GM18519 (cell line): ENCODE measurements around the gene FAHD2A.
"Not testable (repeated sequence)": the region's sequence is repeated elsewhere in the genome, so short reads cannot be mapped to it uniquely, and the experiment has no call there.

Experiments
- ATAC-seq: cut with Tn5 transposase; IDR thresholded peaks from one replicate; pipeline ENCODE4 v1.9.1; 2021; ENCODE audit warnings: mild to moderate bottlenecking, moderate library complexity; ENCODE audit not compliant: unreplicated experiment, low FRiP score

Gene FAHD2A

DNA sequence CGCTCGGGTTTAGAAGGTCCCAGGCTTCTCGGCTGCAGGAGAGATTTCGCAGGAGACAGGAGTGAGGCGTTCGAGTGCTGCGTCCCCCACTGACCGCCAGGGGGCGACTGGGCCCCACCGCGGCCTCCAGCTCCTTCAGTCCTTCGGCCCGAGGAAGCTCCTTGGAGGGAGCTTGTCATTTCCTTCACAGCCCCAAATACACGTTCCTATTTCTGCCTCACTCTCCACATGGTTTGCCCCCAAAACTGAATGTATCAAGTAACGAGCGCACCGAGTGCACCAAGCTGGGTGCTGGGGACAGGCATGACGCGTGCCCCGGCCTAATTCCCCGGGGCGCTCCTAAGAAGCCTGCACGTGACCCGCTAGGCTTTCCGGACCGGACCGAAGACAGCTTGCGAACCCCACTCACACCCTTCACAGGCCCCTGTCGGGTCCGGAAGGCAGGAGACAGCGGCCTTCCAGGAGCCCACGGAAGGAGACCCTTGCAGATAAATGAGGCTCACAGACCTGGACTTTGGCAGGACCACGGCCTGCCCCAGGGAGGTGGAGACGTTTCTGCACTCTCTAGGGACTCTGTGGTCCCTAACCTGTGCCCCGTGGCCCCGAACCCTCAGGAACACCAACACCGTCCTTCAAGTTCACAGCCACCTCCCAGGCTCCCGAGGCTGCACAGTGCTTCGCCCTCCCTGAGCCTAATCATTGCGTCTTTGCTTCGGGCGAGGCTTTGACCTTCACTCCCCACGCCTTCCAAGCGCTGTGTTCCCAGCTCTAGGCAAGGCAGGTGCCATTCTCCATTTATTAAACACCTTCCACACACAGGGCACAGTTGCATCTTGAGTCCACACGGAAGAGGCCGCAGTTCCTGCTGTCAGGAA lies 13.0 kb upstream of the FAHD2A start:
- ATAC-seq, result no peak

DNA sequence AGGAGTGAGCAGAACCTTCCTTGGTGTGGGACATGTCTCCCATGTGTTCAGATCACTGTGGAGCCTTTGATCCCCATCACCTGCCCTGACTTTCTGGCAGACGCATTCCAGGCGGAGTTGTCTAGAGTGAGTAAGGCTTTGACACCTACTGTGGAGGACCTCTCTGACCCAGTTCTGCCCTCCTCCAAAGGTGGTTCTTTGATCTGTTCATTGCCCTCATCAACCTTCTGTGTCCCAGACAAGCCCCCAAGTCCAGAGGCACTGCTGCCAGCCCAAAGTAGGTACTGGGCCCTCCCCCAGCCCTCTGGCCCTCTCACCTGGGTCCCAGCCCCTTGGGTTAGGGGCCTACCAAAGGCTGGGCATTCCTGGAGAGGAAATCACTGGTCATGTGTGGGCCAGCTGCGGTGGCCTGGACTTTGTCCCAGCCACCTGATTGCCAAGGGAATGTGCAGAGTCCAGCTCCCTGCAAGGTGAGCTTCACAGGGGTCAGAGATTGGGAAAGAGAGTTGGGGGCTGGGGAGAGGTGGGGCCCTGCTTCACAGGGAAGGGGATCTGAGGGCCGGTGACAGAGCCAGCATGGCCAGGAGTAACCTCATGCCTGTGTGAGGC lies 12.1 kb upstream of the FAHD2A start:
- ATAC-seq, result no peak

DNA sequence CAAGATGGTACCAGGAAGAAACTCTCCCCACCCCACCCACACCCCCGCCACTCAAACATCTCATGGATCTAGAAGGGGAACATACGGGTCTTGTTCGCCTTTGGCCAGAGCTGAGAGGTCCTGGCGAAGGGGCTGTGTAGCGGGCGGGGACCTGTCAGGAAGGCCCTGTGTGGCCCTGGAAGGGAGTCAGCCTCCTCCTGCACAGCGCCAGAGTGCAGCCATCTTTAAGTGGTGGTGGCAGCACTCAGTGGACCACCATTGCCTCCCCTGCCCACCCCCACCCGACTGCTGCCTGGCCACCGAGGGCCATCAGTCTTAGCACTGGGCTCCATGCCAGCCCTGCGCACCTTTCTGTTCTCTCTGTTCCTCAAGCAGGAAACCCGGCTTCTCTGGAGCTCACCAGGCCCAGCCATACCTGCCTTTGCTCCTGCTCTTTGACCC lies 11.6 kb upstream of the FAHD2A start:
- no peak for ATAC-seq

DNA sequence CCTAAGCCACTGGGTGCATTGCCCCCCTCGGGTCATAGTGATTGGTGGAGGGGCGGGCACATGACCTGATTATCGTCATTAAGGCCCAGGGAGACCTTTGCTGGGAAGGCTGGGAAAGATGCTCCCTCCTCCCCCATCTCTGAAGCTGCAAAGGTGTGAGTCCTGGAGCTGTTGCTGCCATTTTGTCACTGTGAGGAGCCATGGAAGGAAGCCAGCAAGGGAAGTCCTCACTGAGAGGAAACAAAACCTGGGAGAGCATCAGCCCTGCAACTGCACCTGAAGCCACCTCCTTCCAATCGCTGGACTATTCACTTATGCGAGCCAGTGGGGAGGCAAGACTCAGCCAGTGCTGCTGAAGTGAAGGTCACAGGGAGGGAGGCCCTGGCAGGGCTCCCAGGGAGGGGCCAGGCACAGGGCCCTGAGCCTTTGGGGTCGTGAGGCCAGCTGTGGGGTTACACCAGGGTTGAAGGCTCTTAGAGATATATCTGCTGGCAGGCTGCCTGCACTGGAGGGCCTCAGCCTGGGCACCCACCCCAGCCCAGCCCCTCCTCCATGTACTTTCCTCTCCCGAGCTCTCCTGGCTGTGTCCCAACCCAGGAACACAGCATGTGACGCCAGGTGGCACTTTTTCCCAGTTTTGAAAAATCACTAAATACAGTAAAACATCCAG lies 10.7 kb upstream of the FAHD2A start:
- no peak for ATAC-seq

DNA sequence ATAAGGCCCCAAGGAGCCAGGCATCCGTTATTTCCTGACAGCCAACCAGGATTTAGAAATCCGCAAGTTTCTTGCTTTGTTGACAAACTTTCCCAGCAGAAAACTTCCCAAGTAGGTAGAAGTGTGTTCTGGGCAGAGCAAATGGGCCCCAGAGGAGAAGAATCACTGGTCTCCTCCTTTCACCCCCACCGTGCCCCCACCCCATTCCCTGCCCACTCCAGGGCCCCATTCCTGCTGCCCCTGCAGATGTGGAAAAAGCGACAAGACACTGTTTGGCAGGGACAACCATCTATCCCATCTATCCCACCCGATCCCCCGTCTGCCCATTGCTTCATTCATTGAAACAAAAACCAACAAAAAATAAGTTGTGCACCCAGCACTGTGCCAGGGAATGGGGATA lies 10.2 kb upstream of the FAHD2A start:
- no peak for ATAC-seq

DNA sequence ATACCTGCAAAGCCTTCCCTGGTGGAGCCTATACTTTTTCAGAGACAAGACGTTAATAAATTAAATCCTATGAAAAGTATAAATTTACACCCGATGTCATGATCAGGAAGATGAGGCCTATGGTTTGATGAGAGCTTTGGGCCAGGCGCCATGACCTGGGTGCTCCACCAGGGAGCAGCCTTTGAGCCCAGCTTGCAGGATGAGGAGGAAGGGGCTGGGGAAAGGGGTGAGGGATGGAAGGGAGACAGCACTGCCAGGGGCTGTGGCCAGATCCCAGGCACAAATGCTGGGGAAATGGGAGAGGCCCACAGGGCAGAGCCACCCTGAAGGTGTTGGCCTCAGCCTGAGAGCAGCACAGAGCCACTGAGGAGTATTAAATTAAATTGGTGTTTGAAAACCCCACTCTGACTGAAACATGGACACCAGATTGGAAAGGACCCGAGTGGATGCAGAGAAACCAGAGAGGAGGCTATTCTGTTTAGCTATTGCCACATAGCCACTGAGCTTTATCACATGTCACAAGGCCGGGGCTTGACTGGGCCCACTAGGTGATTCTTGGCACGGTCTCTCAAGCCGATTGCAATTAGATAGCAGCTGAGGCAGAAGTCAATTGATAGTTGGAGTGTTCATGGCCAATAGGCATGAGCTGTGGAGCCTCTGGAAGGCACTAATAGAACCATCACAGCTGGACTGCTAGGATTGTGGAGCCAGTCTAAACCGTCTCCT lies 9.6 kb upstream of the FAHD2A start:
- no peak for ATAC-seq

DNA sequence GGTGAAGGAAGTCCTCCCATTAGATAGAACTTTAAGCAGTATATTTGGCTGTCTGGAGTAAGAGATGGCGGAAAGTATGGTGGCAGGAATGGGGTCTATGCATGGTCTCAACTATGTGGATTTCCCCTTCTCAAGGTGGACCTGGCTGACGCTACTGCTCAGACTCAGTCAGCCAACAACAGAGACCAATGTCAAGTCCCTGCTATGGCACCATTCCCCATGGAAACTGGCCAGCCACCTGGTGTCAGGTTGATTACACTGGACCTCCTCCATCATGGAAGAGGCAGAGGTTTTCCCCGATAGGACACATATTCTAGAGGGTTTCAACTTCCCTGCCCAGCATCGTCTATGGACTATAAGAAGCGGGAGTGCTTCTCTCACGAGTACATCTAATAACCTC lies 8.6 kb upstream of the FAHD2A start:
- ATAC-seq, result no peak

DNA sequence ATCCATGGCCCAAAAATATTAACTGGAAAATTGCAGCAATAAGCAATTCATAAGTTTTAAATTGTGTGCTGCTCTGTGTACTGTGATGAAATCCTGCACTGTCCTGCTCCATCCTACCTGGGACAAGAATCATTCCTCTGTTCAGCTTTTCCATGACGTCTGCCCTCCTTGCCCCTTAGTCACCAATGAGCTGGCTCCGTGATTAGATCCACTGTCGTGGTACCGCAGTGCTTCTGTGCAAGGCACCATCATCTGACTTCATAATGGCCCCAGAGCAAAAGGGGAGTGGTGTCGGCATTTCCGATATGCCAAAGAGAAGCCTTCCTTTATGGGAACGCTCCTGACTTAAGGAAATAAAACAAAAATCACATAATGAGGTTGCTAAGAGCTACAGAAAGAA lies 3.4 kb upstream of the FAHD2A start:
- no peak for ATAC-seq

DNA sequence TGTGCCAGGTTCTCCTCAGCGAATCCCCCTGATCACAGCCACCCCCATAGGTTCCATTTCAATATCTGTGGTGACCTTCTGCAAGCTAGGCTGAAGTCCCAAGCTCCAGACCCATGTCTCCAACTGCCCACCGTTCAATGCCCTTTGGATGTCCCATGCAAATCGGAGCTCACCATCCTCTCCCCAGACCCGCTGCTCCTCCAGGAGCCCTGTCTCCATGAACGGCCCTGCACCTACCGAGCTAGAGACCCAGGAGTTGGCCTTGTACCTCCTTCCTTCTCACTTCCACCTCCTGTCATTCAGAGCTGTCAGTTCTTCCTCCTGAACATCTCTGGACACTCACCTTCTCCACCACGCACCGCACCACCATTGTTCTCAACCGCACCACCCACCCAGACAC lies 1.0 kb upstream of the FAHD2A start:
- ATAC-seq, result no peak

DNA sequence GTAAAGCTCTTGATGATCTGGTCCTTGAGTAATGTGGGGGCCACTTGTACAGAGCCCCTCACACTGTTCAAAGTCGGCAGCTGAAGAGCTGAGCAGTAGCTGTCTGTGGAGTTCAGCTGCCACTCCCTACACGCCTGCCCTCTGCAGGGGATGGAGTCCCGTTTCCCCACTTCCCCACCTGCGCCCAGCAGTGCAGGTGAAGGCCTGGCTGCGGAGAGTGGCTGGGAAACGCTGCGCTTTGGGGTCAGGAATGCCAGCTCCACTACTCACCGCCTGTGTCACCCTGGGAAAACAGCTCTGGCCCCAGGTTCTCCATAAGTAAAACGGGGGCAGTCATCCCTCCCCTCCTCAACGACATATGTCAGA lies 521 bp upstream of the FAHD2A start:
- ATAC-seq, result peak; percentile 2

DNA sequence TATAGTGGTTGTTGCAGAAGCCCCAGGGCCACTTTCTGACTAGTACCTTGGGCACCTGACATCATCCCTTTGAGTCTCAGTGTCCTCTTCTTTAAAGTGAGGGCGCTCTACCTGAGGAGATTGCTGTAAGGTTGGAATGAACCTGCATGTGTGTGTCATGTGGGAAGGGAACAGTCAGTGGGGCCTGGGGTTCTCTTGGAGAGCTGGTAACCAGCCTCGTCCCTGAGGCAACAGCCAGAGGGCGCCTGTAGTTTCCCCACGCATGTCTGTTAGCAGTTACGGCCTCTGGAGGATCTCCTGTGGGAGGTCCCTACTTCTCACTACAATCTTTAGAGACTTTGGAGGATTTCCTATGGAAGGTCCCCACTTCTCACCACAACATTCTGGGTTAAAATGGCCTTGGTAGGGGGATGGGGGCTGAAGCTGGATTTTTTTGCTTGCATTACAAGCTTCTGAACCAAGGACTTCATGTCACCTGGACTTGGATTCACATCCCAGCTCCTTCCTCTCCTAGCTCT lies 755 bp downstream of the FAHD2A start:
- ATAC-seq, result not testable (repeated sequence)

DNA sequence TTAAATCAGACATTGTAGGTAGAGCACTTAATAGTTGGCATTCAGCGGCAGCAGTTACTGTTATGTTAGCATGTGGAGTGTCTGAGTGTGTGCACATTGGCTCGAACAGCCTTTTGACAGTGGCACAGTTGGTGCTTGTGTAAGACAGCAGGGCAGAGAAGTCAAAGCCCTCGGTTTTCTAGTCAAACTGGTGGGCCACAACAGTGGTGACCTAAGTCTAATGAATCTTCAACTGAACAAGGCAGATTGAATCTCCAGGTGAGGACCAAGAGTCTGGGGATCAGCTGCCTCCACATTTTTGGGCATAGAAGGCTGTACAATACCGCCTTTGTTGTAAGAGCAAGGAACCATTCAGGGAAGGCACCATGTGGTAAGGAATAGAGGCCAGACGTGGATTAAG lies 1.3 kb downstream of the FAHD2A start:
- ATAC-seq, result not testable (repeated sequence)

DNA sequence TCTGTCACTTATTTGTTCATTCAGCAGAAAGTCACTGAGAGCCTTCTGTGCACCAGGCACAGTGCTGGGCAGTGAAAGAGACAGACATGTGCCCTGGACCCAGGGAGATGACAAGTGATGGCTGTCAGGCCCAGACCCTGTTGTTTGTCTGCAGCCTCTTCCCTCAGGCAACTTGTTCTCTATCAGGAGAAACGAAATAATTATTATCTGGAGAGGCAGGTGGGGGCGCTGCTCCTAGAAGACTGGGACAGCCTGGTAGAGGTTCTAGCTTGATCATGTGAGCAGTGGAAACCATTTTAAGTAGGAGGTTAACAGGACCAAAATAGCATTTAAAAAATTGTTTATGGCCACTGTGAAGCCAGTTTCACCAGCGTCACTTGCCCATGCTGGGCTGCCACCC lies 2.2 kb downstream of the FAHD2A start:
- ATAC-seq, result not testable (repeated sequence)

DNA sequence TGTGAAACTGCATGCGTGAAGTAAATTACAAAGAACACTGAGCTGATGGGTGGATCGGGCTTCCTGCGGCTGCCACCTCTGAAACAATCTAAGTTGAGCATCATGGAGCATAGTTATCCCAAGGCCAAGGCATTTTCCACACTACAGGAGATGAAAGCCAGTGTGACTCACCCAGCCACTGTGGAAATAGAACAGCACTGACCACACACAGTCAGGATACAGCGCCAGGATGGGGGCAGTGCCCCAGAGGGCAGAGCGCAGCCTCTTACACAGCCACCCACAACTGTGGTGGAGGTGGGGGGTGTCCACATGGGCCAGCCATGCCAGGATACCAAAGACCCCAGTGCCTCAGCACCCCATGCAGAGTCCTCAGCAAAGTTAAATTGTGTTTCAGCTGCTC lies 8.7 kb downstream of the FAHD2A start:
- ATAC-seq, result not testable (repeated sequence)

DNA sequence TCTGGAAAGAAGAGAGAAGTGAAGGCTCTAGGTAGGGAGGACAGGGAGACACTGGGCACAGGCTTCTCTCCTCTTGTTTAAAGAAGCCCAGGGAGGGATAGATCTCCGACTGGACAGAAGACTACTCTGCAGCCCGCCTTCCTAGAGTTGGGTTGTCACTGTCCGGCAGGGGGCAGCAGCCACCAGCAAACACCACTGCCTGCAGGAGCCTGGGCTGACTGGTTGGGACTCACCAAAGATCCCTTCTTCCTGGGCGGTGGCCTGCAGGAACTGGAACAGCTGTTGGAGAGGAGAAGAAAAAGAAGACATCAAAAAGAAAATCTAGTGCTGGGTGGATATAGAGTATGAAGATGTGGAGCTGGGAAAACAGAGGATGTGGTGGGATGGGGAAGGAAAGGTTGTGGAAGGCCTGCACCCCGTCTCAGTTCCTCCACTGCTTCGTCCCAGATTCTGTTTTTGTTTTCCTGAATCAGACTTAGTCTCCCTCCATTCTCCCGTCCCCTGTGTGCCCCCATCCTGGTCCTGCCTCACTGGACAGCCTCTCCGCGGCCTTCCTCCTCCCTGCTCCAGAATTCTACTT lies 11.6 kb downstream of the FAHD2A start:
- ATAC-seq, result peak; percentile 76

DNA sequence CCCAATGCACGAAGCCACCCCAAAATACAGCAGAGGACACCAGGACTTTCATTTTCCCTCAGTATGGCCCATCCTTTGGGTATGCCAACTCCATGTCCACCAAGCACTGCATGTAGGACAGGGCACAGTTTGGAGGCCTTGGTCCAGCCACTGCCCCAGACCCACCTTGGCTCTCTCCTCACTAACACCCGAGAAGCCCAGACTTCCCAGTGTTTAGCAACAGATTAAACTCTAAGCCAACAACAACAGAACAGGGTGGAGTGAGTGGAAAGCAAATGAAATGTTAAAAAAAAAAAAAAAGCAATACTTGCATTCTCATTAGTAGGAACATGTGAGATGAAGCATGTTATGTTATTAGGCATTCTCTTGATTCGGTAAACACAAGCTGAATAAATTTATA lies 12.6 kb downstream of the FAHD2A start:
- ATAC-seq, result not testable (repeated sequence)

DNA sequence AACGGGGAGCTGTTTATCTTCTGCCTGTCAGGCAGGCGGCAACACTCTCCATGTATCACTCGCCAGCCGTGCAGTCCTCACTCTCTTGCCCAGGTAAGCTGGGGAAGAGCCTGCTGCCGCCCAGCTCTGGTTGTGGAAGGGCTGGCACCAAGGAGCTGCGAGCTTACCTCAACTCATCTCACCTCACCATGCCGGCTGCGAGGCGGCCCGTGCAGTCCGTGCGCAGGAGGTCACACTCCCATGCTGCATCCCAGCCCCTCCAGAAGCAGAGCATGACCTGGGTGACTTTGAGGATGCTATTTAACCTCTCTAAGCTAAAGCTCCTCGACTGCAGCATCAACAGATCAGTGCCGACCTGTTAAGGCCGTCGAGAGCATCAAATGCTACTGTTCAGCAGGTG lies 13.1 kb downstream of the FAHD2A start:
- not testable (repeated sequence) for ATAC-seq

DNA sequence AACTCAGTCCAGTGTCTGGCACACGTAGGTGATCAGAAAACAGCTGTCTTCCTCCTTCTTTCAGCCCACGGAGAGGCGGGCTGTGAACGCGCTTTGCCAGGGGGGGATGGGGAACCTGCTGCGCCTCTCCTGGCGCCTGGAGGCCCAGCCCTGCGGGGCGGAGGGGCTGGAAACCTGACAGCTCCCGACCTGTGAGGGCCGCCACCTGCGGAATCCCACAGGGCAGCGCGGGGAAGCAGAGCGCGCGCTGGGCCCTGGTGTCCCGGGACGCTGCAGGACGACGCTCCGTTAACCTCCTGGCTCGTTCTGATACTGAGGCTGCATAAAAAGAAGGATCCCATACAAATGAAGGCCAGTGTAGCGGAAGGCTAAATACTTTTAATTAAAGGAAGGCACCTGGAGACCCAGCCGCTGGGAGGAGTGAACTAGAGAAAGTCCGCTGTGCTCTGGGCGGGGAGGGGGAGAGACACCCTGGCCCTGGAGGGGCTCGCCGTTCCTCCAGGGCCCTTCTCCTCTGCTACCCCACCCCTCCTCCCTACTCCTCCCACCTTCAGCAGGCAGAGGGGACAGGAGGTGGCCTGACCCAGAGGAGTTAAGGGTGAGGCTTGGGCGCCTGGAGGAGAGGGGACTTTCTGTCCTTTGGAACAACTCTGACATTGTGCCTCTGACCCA lies 24.8 kb downstream of the FAHD2A start:
- not testable (repeated sequence) for ATAC-seq

DNA sequence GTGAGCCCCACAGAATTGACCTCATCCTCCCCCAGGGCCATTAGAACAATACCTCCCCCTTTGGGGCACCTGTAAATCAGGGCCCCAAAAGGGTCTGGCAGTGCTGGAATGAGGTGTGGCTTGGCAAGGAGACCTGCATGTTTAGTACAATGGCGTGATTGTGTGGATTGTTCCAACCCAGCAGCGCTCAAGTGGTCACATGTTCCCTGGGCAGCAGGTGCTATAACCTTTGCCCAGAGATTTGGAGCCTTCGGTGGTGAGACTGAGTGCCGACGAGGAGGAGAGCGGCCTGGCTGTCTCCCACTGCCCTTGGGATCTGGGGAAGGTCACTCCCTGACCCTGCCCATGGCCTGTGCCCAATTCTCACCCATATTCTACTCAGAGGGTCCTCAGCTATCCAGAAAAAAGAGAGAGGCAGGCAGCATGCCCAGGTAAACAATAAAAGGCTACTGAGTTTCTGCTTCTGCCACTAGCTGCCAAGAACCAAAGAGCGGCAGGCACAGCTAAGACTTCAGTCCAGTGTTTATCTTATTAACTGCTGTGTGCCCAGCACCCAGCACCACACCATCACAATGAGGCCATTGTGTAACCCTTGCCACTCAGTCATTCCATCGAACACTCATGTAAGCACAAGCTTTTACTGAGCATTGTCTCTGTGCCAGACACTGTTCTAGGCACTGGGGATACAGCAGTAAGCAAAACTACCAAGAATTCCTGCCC lies 27.4 kb downstream of the FAHD2A start:
- ATAC-seq, result not testable (repeated sequence)
